Measurements from ENCODE around the gene ACSM2B. TPM values are rescaled to one million over a fixed set of nuclear protein-coding genes. Genes with fewer than 3 reads are reported as not detected.
"Not testable (repeated sequence)": the region's sequence is repeated elsewhere in the genome, so short reads cannot be mapped to it uniquely, and the experiment has no call there.

ACSM2B gene
- total RNA-seq, 4 donors from 2014 or later: 0.16 to 0.60 TPM; not detected in 2

DNA sequence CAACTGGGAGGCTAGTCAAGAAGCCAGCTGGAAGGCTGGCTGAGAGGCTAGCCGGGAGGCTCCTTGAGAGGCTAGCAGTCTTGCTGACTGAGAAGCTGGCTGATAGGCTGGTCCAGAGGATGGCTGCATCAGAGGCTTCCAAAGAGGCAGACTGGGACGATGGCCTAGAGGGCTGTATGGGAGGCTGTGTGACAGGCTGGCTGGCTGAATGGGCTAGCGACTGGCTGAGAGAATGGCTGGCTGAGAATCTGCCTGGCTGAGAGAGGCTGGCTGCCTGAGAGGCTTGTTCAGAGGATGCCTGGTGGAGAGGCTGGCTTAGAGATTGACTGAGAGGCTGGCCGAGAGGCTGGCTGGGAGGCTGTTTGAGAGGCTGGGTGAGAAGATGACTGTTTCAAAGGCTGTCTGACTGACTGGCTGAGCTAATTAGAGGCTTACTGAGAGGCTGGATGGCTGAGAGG is 34.8 kb upstream of the ACSM2B start:
- in situ Hi-C loops (cut with MboI; ENCODE audit: low sequenced_read_pairs in 4 of 4): no loop called here
- ATAC-seq (peak in 1 of 2 donors; percentile 7), DNase-seq (no peak)
- H3K27ac ChIP-seq: peak overlapping the region in 1 of 4 donors; percentile 61
- intact Hi-C loops (cut with DNase I; ENCODE audit: low total_unique reads): no loop called here
- no peaks in the 10 kb centered on the region for H3K9me3 ChIP-seq
- H3K36me3 ChIP-seq: no peaks in the 10 kb centered on the region
- H3K4me3 ChIP-seq: no peak overlapping the region
- H3K27me3 ChIP-seq: no peaks in the 10 kb centered on the region
- no peaks in the 10 kb centered on the region for H3K4me1 ChIP-seq
- TF ChIP-seq, protein P1, sequence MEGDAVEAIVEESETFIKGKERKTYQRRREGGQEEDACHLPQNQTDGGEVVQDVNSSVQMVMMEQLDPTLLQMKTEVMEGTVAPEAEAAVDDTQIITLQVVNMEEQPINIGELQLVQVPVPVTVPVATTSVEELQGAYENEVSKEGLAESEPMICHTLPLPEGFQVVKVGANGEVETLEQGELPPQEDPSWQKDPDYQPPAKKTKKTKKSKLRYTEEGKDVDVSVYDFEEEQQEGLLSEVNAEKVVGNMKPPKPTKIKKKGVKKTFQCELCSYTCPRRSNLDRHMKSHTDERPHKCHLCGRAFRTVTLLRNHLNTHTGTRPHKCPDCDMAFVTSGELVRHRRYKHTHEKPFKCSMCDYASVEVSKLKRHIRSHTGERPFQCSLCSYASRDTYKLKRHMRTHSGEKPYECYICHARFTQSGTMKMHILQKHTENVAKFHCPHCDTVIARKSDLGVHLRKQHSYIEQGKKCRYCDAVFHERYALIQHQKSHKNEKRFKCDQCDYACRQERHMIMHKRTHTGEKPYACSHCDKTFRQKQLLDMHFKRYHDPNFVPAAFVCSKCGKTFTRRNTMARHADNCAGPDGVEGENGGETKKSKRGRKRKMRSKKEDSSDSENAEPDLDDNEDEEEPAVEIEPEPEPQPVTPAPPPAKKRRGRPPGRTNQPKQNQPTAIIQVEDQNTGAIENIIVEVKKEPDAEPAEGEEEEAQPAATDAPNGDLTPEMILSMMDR (IDR thresholded peaks at IDR 0.05 in 4 of 5, conservative IDR thresholded peaks at IDR 0.05 in 1 of 5): no peak
- no peak for TF ChIP-seq POLR2A (IDR thresholded peaks at IDR 0.05)

DNA sequence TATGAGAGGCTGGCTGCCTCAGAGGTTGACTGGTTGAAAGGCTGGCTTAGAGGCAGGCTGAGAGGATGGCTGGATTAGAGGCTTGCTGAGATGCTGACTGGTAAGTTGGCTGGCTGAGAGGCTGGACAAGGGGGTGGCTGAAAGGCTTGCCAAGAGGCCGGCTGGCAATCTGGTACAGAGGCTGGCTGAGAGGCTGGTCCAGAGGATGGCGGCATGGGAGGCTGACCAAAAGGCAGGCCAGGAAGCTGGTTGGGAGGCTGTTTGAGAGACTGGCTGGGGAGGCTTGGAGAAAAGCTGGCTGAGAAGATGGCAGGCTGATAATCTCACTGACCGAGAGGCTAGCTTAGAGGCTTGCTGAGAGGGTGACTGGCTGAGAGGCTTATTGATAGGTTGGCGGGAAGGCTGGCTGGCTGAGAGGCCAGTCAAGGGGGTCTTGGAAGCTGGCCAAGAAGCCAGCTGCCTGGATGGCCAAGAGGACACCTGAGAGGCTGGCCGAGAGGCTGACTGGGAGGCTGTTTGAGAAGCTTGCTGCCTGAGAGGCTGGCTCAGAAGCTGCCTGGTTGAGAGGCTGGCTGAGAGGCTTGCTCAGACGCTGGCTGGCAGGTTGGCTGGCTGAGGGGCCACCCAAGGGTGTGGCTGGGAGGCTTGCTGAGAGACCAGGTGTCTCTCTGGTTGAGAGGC is 34.2 kb upstream of the ACSM2B start:
- no peak for ATAC-seq
- Histone ChIP-seq H3K27ac (no peak overlapping the region), H3K4me1 (no peaks in the 10 kb centered on the region), H3K4me3 (no peak overlapping the region), H3K27me3 (no peaks in the 10 kb centered on the region), H3K36me3 (no peaks in the 10 kb centered on the region), H3K9me3 (no peaks in the 10 kb centered on the region)
- intact Hi-C loops (cut with DNase I; ENCODE audit: low total_unique reads): no loop called here
- in situ Hi-C loops (cut with MboI; ENCODE audit: low sequenced_read_pairs in 4 of 4): no loop called here
- no peak for DNase-seq
- no peak for TF ChIP-seq POLR2A (IDR thresholded peaks at IDR 0.05)
- TF ChIP-seq, protein P1 (IDR thresholded peaks at IDR 0.05 in 4 of 5, conservative IDR thresholded peaks at IDR 0.05 in 1 of 5): no peak

DNA sequence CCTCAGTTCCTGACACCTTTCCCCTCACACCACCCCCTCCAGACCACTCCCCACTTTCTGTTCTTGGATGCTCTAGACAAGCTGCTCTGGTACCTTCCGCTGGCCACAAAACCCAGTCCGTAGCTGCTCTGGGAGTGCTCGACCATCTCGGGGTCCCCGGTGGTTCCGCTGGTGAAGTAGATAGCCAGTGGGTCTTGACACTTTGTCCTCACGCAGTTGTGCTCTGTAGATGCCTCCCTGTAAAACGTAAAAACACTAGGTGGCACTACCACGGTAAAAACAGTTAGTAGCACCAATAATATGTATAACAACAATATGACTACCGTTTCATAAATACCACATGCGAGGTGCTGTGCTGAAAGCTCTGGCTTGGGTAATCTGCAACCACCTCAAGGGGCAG is 26.0 kb upstream of the ACSM2B start:
- H3K4me3 ChIP-seq; in situ Hi-C loops (cut with MboI; ENCODE audit: low sequenced_read_pairs in 4 of 4); H3K4me1 ChIP-seq; ATAC-seq; DNase-seq; H3K27me3 ChIP-seq; H3K27ac ChIP-seq; H3K9me3 ChIP-seq; intact Hi-C loops (cut with DNase I; ENCODE audit: low total_unique reads); H3K36me3 ChIP-seq: not testable (repeated sequence)

DNA sequence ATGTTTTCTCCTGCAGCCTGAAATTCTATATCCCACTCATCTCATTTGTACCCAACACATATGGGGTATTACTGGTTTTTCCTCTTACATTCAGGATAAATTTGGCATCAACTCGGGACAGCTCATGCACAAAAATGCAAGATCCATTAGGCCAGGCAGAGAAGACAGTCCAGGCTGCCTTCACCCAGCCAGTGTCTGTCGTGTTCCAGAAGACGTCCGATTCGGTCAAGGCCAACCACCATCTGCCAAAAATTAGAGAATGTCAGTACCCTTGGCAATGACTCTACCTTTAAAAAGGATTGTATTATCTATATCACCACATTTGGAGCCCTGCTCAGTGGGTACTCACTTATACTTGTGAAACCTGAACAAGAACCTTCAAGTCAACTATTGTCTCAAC is 23.3 kb upstream of the ACSM2B start:
- H3K36me3 ChIP-seq; H3K4me1 ChIP-seq; ATAC-seq; H3K27me3 ChIP-seq; H3K9me3 ChIP-seq; DNase-seq; H3K27ac ChIP-seq; H3K4me3 ChIP-seq; intact Hi-C loops (cut with DNase I; ENCODE audit: low total_unique reads); in situ Hi-C loops (cut with MboI; ENCODE audit: low sequenced_read_pairs in 4 of 4): not testable (repeated sequence)

DNA sequence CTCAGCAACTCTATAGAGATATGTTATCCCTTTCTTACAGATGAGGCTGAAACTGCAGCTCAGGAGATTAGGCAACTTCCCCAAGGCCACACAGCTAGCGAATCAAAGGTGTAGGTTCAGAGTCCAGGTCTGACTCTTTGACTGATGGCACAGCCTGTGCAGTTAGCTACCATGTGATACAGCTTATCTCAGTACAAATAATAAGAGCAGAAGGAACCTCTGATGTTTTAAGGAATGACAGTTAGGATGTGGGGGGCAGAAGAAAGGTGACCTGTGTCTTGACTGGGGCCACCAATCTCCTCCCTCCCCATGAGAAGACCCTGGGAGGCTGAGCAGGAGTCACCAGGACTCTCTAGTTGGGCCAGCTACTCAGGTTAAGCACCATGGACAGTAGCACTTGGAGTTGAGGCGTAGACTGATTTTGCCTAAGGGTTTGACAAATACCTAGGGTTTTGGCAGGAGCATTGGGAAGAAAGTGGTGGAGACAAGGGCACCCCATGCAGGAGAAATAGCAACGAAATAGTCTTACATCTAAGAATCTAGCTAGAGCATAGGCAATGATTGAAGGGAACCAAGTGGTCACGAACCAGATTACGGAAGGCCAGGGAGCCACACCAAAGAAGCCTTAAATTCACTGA is 22.8 kb upstream of the ACSM2B start:
- H3K27me3 ChIP-seq: no peaks in the 10 kb centered on the region
- intact Hi-C loops (cut with DNase I; ENCODE audit: low total_unique reads) (no loop called here), in situ Hi-C loops (cut with MboI; ENCODE audit: low sequenced_read_pairs in 4 of 4) (no loop called here)
- H3K27ac ChIP-seq: no peak overlapping the region
- H3K4me1 ChIP-seq: no peaks in the 10 kb centered on the region
- no peak for DNase-seq
- no peak for ATAC-seq
- no peaks in the 10 kb centered on the region for H3K9me3 ChIP-seq
- TF ChIP-seq POLR2A (IDR thresholded peaks at IDR 0.05): no peak
- TF ChIP-seq, protein P1 (IDR thresholded peaks at IDR 0.05 in 4 of 5, conservative IDR thresholded peaks at IDR 0.05 in 1 of 5): no peak
- H3K36me3 ChIP-seq: no peaks in the 10 kb centered on the region
- no peak overlapping the region for H3K4me3 ChIP-seq

DNA sequence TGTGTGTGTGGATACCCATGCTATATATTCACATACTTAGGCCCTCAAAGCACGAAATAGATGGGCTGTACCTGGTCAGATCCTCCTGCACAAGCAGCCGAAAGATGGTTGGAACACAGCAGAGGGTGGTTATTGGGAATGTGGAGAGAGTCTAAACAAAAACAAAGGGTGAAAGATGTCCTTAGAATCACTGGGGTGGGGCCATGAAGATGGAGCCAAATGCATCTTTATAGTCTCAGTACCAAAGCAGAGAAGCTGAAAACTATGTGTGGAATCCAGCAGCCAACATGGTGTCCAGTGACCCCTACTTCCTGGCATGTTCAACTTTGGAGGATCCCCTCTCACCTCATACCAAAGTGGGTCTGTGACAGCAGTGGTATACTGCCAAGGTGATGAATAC is 19.5 kb upstream of the ACSM2B start:
- in situ Hi-C loops (cut with MboI; ENCODE audit: low sequenced_read_pairs in 4 of 4); intact Hi-C loops (cut with DNase I; ENCODE audit: low total_unique reads); ATAC-seq; H3K27ac ChIP-seq; DNase-seq; H3K36me3 ChIP-seq; H3K4me1 ChIP-seq; H3K9me3 ChIP-seq; H3K27me3 ChIP-seq; H3K4me3 ChIP-seq: not testable (repeated sequence)

DNA sequence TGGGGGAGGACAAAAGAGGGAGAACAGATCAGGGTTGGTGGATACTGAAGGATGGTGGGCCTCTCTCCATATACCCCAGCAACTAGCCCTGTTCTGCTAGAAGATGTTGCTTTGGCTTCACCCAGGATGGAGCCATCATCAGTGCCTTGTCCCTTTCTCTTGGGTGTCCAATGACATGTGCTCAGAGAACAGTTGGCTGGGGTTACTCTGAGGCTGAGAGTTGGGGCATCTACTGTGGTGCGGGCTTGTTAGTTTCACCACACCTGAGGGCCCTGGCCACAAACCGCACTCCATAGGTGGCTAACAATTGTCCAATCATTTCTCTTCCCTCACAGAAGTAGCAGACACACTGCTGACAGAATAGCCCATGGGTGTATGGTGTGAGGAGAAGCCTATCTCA is 18.9 kb upstream of the ACSM2B start:
- H3K4me3 ChIP-seq; H3K36me3 ChIP-seq; DNase-seq; H3K4me1 ChIP-seq; intact Hi-C loops (cut with DNase I; ENCODE audit: low total_unique reads); in situ Hi-C loops (cut with MboI; ENCODE audit: low sequenced_read_pairs in 4 of 4); H3K27me3 ChIP-seq; ATAC-seq; H3K27ac ChIP-seq; H3K9me3 ChIP-seq: not testable (repeated sequence)

DNA sequence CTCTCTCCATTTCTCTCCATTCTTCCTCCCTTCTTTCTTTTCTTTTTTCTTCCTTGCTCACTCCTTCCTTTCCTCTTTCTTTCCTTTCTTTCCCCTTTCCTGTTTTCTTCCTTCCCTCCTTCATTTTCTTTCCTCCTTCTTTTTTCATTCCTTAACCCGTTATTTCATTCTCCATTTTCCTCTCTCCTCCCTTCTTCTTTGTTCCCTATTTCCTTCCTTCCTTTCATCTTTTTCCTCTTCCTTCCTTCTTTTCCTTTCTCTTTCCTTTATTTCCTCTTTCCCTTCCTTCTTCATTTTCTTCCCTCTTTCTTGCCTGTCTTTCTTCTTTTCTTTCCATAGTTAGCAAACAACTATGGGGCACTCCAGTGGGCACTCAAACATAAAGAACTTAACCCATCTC is 16.6 kb upstream of the ACSM2B start:
- H3K36me3 ChIP-seq; intact Hi-C loops (cut with DNase I; ENCODE audit: low total_unique reads); DNase-seq; H3K9me3 ChIP-seq; in situ Hi-C loops (cut with MboI; ENCODE audit: low sequenced_read_pairs in 4 of 4); H3K4me3 ChIP-seq; H3K27ac ChIP-seq; H3K4me1 ChIP-seq; ATAC-seq; H3K27me3 ChIP-seq: not testable (repeated sequence)

DNA sequence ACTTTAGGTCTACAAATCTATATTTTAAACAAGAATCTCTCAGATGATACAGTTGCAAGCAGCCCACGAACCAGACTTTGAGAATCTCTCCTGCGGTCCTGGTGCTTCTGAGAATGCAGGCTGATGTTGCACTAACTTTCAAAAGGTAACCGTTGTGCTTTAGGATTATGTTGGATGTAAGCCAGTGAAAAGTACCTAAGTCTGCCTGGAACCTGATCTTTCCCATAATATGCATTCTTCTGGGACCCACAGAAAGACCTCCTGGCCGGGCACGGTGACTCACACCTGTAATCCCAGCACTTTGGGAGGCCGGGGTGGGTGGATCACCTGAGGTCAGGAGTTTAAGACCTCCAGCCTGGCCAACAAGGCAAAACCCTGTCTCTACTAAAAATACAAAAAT is 13.3 kb upstream of the ACSM2B start:
- H3K4me3 ChIP-seq; H3K9me3 ChIP-seq; H3K36me3 ChIP-seq; H3K27me3 ChIP-seq; intact Hi-C loops (cut with DNase I; ENCODE audit: low total_unique reads); ATAC-seq; H3K27ac ChIP-seq; DNase-seq; H3K4me1 ChIP-seq; in situ Hi-C loops (cut with MboI; ENCODE audit: low sequenced_read_pairs in 4 of 4): not testable (repeated sequence)

Data from gastrocnemius medialis (tissue), 4 donors.